Astrocyte of the cerebellum (primary cell): ENCODE measurements around the gene SLC35F6.
"Not testable (repeated sequence)": the region's sequence is repeated elsewhere in the genome, so short reads cannot be mapped to it uniquely, and the experiment has no call there.

Experiments
- DNase-seq: peaks from one replicate; pipeline ENCODE4 v3.0.0-alpha.2; 2011; ENCODE audit warnings: low read depth
- H3K4me3 ChIP-seq: 2 replicates; pipeline ENCODE4 v1.5.1; 2011; ENCODE audit warnings: mild to moderate bottlenecking, low read depth, low read length, moderate library complexity
- in situ Hi-C: cut with HindIII; loops from 2 replicates; pipeline ENCODE4 v1.10.0; 2017; ENCODE audit warnings: low sequenced_read_pairs
- TF ChIP-seq, protein P1 (sequence below): IDR thresholded peaks from 2 replicates; pipeline ENCODE4 v1.5.1; 2012; ENCODE audit warnings: low read length, low read depth, moderate library complexity, mild to moderate bottlenecking; ENCODE audit errors: missing control alignments

SLC35F6 gene

GRCh38 chr2:26809211-26809610 is 45.1 kb downstream of the SLC35F6 start:
- no peak for DNase-seq
- H3K4me3 ChIP-seq = no peak overlapping the region
- in situ Hi-C loops = no loop called here
- TF ChIP-seq, protein P1, sequence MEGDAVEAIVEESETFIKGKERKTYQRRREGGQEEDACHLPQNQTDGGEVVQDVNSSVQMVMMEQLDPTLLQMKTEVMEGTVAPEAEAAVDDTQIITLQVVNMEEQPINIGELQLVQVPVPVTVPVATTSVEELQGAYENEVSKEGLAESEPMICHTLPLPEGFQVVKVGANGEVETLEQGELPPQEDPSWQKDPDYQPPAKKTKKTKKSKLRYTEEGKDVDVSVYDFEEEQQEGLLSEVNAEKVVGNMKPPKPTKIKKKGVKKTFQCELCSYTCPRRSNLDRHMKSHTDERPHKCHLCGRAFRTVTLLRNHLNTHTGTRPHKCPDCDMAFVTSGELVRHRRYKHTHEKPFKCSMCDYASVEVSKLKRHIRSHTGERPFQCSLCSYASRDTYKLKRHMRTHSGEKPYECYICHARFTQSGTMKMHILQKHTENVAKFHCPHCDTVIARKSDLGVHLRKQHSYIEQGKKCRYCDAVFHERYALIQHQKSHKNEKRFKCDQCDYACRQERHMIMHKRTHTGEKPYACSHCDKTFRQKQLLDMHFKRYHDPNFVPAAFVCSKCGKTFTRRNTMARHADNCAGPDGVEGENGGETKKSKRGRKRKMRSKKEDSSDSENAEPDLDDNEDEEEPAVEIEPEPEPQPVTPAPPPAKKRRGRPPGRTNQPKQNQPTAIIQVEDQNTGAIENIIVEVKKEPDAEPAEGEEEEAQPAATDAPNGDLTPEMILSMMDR = no peak

DNA sequence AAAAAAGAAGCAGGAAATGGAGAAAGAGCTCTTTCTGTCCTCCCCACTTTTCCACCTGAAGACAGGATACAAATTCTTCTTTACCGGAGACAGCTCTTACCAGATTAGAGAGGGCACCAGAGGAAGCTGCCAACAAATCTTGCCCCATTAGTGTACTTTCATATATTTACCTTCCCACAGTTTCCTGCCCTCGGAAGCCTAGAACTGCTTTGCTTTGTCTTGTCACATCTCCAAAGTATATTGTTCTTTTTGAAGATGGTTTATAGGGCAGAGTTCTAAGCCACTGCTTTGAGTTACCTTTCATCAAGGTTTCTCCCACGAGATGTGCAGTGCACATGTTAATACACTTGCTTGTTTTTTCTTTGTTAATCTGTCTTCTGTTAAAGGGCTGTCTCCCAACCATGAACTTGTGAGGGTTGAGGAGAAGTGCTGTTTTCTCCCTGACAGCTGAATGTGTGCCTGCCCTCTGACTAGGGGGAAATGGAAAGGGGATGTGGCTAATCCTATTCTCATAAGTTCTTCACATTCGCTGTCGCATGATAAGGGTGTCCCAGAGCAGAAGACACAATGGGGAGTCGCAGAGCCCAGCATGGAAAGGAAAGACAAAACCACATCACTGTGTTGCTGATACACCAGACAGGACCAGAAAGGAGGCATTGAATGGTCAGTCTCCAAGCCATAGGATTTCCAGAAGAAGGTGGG is 45.9 kb downstream of the SLC35F6 start:
- in situ Hi-C loops = no loop called here
- TF ChIP-seq, protein P1 = no peak
- no peak overlapping the region for H3K4me3 ChIP-seq

GRCh38 chr2:26811261-26811660 is 47.2 kb downstream of the SLC35F6 start:
- no peak for DNase-seq
- in situ Hi-C loops = no loop called here
- TF ChIP-seq, protein P1 = no peak
- no peak overlapping the region for H3K4me3 ChIP-seq

More for the DNA sequence above, 45.9 kb downstream of the SLC35F6 start:
- DNase-seq = no peak

DNA sequence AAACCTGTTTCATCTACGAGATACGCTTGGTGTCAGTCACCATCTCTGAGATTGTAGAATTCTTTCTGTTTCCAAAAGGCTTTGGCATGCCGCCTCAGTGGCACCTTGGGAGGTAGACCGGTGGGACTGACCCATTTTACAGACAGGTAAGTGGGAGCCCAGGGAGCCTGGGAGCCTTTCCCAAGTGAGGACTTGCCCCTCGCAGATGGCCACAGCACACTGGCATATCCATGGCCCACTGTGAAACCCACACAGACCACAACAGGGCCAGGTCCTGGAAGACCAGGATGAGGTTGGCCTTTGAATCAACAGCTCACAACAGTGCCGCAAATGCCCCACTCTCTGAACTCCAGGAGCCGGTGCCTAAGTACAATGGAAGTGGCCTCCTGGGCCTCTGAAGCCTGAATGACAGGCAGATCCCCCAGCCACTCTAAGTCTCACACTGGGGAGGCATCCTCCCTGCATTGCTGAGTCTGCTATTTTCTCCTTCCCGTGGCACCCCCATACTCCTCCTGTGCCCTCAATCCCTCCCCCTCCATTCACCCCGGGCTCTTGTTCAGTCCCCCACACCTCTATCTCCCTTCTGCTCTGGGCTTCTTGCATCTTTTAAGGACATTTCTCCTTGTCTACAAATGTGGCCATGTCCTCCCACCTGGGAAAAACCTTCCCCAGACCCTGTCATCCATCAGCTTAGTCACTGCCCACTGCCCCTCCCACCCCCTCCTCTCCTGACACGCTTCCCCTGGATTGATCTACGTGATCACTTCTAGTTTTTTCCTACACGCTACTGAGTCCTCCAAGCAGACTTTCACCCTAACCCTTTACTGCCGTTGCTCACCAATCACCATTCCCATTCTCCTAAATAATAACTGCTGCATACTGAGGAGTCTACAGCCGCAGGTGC is 48.0 kb downstream of the SLC35F6 start:
- no peak overlapping the region for H3K4me3 ChIP-seq
- TF ChIP-seq, protein P1 = no peak
- in situ Hi-C loops = no loop called here
- DNase-seq = no peak

DNA sequence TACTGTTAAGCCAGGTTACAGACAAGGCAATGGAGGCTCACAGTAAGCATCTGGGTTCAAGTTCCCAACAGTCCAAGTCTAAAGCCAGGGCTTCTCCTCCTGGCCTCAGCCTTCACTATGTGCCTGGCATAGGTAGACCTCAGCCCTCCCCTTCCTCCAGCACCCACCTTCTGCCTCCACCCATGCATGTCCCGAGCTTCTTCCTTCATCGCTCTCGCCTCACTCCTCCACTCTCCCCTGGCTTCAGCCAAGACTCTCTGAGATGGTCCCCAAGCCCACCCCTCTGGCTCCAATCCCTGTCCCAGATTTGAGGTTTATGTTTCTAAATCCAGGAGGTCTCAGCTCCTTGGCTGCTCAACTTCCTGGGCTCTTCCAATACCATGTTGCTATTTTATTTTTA is 48.6 kb downstream of the SLC35F6 start:
- TF ChIP-seq, protein P1 = no peak
- in situ Hi-C loops = no loop called here
- H3K4me3 ChIP-seq = no peak overlapping the region
- DNase-seq = no peak

- H3K4me3 ChIP-seq, in situ Hi-C loops, DNase-seq: not testable (repeated sequence)
These were observed 50.1 kb downstream of the SLC35F6 start for GRCh38 chr2:26814072-26814765.
